Type B pancreatic cell (in vitro differentiated cells): ENCODE measurements around the gene SCN4B. TPM values are rescaled to one million over a fixed set of nuclear protein-coding genes. Genes with fewer than 3 reads are reported as not detected.

ENCODE experiments used
- DNase-seq: peaks from one replicate; pipeline ENCODE4 v3.0.0; 2021; ENCODE audit warnings: mixed read lengths; ENCODE audit not compliant: unreplicated experiment; ENCODE audit errors: extremely low spot score
- H3K27ac Mint-ChIP-seq: 2 replicates; pipeline ENCODE4 v1.8.0; 2021; ENCODE audit warnings: mild to moderate bottlenecking, mixed read lengths
- H3K27me3 Mint-ChIP-seq: 2 replicates; pipeline ENCODE4 v1.8.0; 2021; ENCODE audit warnings: mixed read lengths
- H3K36me3 Mint-ChIP-seq: 2 replicates; pipeline ENCODE4 v1.8.0; 2021; ENCODE audit warnings: mixed read lengths
- H3K4me1 Mint-ChIP-seq: one replicate; pipeline ENCODE4 v1.8.0; 2021; ENCODE audit warnings: mixed read lengths; ENCODE audit not compliant: unreplicated experiment
- H3K4me3 Mint-ChIP-seq: 2 replicates; pipeline ENCODE4 v1.8.0; 2021; ENCODE audit warnings: mild to moderate bottlenecking, mixed read lengths
- H3K9me3 Mint-ChIP-seq: 2 replicates; pipeline ENCODE4 v1.8.0; 2021; ENCODE audit warnings: mixed read lengths
- total RNA-seq: library from RNA; stranded (reverse); gene quantifications from 2 replicates; pipeline ENCODE4 v1.2.1, GENCODE V29; 2021; ENCODE audit warnings: low replicate concordance
- TF ChIP-seq, protein P1 (sequence below): fragments of 200-600 bp; sonication (generic); conservative IDR thresholded peaks from 2 replicates; pipeline ENCODE4 v1.5.0; 2021; ENCODE audit warnings: antibody characterized with exemption, mild to moderate bottlenecking

SCN4B gene
- total RNA-seq, 1 donor from 2014 or later: 2.0 TPM

DNA sequence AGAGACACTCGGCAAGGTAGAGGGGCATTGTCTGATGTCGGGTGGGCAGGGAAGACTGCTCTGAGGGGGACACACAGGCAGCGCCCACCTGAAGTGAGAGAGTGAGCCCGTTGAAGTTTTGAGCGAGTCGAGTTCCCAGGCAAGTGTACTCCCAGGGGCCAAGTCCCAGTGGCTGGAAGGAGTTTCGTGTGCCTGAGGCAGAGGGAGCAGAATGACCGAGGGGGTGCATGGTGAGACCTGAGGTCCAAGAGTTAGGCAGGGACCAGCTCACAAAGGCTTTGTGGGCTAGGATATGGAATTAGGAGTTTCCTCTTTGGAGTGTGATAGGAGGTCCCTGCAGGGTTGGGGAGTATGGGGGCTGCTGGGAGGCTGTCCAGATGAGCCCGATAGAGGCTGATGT is 17.6 kb upstream of the SCN4B start:
- Mint-ChIP-seq H3K27ac (no peak overlapping the region), H3K4me3 (no peak overlapping the region), H3K36me3 (no peaks in the 10 kb centered on the region), H3K9me3 (no peaks in the 10 kb centered on the region), H3K27me3 (peaks cover 73% of the 10 kb centered on the region), H3K4me1 (peaks cover 10% of the 10 kb centered on the region)
- TF ChIP-seq, protein P1, sequence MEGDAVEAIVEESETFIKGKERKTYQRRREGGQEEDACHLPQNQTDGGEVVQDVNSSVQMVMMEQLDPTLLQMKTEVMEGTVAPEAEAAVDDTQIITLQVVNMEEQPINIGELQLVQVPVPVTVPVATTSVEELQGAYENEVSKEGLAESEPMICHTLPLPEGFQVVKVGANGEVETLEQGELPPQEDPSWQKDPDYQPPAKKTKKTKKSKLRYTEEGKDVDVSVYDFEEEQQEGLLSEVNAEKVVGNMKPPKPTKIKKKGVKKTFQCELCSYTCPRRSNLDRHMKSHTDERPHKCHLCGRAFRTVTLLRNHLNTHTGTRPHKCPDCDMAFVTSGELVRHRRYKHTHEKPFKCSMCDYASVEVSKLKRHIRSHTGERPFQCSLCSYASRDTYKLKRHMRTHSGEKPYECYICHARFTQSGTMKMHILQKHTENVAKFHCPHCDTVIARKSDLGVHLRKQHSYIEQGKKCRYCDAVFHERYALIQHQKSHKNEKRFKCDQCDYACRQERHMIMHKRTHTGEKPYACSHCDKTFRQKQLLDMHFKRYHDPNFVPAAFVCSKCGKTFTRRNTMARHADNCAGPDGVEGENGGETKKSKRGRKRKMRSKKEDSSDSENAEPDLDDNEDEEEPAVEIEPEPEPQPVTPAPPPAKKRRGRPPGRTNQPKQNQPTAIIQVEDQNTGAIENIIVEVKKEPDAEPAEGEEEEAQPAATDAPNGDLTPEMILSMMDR: no peak
- no peak for DNase-seq

DNA sequence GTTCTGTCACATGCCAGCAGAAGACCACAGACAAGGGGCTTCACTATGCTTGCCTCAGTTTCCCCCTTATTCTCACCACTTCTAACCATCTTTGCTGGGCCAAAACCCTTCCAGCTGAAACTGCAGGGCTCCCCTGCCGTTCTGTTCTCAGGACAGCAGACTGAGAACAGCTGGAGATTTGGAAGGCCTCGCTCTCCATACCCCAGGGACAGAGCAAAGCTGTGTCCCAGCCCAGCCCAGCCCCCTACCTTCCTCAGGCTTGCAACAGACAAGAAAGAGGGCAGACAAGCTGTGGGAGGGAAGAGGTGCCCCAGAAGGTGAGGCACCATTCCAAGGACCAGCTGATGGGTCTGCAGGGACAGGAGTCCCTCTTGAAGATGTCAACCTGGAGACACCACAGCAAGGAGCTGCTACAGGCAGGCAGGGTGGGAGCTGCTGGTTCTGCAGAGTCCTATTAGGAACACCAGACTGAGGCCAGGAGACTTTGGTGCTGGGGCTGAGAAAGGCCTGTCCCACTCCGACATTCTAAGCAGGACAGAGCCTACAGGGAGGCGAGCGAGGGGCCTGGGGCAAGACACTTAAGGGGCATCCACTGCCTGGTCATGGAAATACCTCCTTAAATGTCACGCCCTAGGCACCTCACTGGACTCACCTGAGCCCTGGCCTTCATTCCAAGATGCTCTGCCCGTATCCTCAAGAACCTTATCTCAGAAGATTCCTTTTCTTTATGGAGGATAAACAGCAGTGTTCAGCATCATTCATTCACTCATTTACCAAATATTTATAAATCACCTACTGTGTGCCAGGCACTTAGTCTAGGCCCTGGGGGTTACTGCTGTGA is 16.9 kb upstream of the SCN4B start:
- TF ChIP-seq, protein P1: no peak
- H3K36me3 Mint-ChIP-seq: no peaks in the 10 kb centered on the region
- no peak overlapping the region for H3K27ac Mint-ChIP-seq
- no peaks in the 10 kb centered on the region for H3K9me3 Mint-ChIP-seq
- DNase-seq: no peak
- no peak overlapping the region for H3K4me3 Mint-ChIP-seq
- peaks cover 67% of the 10 kb centered on the region for H3K27me3 Mint-ChIP-seq
- peaks cover 3% of the 10 kb centered on the region for H3K4me1 Mint-ChIP-seq

- H3K4me1 Mint-ChIP-seq: no peaks in the 10 kb centered on the region
- H3K9me3 Mint-ChIP-seq: no peaks in the 10 kb centered on the region
- peaks cover 70% of the 10 kb centered on the region for H3K27me3 Mint-ChIP-seq
- H3K36me3 Mint-ChIP-seq: no peaks in the 10 kb centered on the region
- TF ChIP-seq, protein P1: no peak
- H3K4me3 Mint-ChIP-seq: no peak overlapping the region
- DNase-seq: no peak
- H3K27ac Mint-ChIP-seq: no peak overlapping the region
Observed at GRCh38 chr11:118168751-118169150, 16.1 kb upstream of the SCN4B start.

GRCh38 chr11:118168316-118168715 is 15.7 kb upstream of the SCN4B start:
- Mint-ChIP-seq H3K27ac (no peak overlapping the region), H3K27me3 (peaks cover 71% of the 10 kb centered on the region), H3K4me1 (no peaks in the 10 kb centered on the region)

GRCh38 chr11:118167906-118168305 is 15.3 kb upstream of the SCN4B start:
- H3K9me3 Mint-ChIP-seq: no peaks in the 10 kb centered on the region
- H3K27ac Mint-ChIP-seq: no peak overlapping the region
- no peaks in the 10 kb centered on the region for H3K36me3 Mint-ChIP-seq
- no peak overlapping the region for H3K4me3 Mint-ChIP-seq
- no peaks in the 10 kb centered on the region for H3K4me1 Mint-ChIP-seq
- TF ChIP-seq, protein P1: no peak
- H3K27me3 Mint-ChIP-seq: peaks cover 71% of the 10 kb centered on the region
- DNase-seq: no peak

More at GRCh38 chr11:118168316-118168715, 15.7 kb upstream of the SCN4B start:
- DNase-seq: no peak
- Mint-ChIP-seq H3K36me3 (no peaks in the 10 kb centered on the region), H3K9me3 (no peaks in the 10 kb centered on the region), H3K4me3 (no peak overlapping the region)
- TF ChIP-seq, protein P1: no peak
